TTC549 (cell line): ENCODE data around the gene CCDC89.
"Not testable (repeated sequence)": the region's sequence is repeated elsewhere in the genome, so short reads cannot be mapped to it uniquely, and the experiment has no call there.

Source experiments
- FAIRE-seq: peaks from 2 replicates; lab custom pipeline; 2012; peaks lifted over from hg19 to GRCh38; lab: Jason Lieb, UNC

The CCDC89 gene

DNA sequence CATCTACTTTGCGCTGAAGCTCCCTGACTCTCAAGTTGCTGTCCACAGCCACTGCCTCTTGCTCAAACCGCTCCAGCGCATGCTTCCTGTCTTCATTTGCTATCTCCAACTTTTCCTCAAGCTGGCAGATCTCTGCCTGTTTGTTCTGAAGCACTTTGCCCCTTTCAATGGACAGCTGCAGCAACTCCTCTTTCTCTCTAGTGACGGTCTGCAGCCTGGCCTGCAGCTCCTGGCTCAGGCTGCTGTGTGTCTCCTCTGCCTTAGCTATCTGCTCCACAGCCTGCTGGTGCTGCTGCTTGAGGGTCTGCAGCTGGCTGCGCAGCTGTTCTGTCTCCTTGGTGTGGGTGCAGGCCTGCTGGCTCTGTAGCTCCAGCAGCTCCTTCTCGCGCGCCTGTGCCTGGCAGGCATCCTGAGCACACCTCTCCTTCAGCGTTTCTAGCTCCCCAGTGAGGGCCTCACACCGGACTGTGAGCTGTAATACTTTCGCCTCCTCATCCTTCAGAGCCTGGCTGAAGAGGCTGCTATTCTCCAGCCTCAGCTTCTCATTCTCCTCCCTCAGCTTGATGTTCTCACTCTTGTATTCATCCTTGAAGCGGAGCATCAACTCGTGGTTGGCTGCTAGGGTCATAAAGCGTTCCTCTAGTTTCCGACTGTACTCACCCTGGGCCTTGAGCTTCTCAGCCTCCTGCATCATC is 723 bp downstream of the CCDC89 start:
- FAIRE-seq, result no peak

DNA sequence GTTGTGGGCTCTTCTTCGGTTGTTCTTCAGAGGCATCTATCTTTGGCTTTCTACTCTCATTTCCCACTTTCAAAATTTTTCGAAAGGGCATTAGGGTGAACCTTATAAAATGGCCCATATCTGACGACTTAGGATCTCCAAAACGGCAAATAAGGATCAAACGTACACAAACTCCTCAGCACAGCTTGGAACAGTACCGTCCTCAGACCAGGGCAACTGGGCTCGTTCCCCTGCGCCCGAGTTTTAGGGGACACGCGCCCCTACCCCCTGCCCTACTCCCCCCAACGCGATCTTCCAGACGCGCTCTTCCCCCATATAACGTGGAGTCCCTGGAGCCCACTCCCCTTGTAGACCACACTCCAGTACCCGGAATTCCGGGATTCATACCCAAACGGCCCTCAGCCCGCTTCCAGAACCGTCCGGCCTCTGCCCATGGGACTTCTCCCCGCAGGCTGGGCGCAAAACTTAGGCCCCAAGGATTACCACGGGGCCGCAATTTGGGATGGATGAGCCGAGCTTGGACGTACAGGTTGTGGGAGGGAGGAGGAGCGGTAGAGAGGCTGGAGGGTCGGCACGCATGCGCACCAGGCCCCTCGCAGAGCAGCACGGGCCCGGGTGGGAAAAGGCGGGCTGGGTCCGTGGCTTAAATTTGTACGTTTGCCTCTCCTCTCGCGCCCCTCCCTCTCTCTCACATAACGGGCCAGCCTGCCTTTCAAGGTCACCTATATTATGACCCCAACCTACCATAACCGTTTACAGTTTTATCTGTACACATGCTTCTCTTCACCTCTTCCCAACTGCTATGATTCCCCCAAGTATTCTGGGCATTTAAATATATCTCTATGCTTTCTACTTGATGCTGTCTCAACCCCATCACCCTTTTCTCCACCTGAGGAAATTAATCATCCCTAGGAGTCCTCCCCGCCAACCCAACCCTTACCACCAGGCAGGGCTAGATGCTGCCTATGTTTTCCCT is 3.4 kb downstream of the CCDC89 start:
- no peak for FAIRE-seq

DNA sequence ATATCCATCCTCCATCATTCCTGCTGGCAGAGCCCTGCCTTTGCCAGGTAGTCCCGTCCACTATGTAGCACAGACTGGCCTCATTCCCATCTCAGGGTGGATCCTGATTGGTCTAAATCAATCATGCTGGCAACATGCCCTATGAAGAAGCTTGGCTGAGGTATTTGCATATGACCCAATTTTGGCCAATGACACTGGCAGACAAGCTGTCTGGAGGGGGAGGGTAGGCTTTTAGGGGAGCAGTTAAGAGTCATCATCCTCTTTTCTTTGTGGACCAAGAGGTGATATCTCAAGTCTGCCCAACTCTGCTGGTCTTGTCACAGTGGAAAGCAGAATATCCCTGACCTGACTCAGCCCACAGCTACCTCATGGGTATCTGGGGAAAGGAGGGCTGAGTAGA is 5.1 kb downstream of the CCDC89 start:
- no peak for FAIRE-seq

DNA sequence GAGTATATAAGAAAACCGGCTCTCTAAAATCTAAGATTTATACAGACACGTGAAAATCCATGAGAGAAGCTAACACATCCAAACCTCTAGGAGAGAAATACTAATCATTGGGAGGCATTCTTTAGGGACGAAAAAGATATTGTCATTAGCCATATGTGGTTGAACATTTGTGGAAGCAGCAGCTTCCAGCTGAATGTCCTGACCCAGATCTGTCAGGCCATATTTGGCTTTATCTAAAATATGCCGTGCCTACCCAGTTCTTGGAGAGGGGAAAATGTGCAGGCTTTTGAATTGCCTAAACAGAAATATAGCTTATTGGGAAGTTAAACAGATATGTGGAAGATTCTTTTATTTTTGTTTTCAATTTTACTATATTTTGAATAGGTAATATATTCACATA is 6.4 kb downstream of the CCDC89 start:
- FAIRE-seq, result no peak

DNA sequence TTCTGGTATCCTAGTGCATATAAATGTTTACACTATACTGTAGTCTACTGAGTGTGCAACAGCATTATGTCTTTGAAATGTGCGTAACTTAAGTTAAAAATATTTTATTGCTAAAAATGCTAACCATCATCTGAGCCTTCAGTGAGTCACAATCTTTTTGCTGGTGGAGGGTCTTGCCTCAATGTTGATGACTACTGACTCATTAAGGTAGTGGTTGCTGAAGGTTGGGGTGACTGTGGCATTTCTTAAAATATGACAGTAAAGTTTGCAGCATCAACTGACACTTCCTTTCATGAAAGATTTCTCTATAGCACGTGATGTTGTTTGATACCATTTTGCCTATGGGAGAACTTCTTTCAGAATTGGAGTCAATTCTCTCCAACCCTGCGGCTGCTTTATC is 12.6 kb downstream of the CCDC89 start:
- no peak for FAIRE-seq

DNA sequence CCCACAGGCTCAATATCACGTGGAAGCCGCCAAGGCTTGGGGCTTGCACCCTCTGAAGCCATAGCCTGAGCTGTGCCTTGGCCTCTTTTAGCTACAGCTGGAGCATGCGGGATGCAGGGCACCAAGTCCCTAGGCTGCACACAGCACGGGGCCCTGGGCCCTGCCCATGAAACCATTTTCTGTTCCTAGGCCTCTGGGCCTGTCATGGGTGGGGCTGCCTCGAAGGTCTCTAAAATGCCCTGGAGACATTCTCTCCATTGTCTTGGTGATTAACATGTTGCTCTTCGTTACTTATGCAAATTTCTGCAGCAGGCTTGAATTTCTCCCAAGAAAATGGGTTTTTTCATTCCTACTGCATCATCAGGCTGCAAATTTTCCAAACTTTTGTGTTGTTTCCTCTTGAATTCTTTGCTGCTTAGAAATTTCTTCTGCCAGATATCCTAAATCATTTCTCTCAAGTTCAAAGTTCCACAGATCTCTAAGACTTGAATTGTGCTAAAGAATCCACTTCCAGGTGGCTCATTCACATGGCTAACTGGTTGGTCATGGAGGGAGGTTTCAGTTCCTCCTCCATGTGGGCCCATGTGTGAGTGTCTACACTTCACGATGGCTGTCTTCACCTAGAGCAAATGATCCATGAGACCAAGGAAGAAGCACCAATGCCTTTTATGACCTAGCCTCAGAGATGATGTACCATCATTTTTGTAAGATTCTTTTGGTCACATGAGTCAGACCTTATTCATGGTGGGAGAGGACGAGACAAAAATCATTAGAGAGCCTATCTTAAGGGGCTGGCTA is 13.7 kb downstream of the CCDC89 start:
- no peak for FAIRE-seq

DNA sequence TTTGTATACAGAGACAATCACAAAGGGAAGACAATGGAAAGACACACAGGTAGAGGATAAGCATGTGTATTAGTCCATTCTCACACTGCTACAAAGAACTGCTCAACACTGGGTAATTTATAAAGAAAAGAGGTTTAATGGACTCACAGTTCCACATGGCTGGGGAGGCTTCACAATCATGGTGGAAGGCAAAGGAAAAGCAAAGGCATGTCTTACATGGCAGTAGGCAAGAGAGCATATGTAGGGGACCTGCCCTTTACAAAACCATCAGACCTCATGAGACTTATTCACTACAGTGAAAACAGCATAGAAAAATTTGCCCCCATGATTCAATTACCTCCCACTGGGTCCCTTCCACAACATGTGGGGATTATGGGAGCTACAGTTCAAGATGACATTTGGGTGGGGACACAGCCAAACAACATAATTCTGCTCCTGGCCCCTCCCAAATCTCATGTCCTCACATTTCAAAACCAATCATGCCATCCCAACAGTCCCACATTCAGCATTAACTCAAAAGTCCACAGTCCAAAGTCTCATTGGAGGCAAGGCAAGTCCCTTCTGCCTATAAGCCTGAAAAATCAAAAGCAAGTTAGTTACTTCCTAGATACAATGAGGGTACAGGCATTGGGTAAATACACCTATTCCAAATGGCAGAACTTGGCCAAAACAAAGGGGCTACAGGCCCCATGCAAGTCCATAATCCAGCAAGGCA is 14.9 kb downstream of the CCDC89 start:
- FAIRE-seq, result not testable (repeated sequence)

DNA sequence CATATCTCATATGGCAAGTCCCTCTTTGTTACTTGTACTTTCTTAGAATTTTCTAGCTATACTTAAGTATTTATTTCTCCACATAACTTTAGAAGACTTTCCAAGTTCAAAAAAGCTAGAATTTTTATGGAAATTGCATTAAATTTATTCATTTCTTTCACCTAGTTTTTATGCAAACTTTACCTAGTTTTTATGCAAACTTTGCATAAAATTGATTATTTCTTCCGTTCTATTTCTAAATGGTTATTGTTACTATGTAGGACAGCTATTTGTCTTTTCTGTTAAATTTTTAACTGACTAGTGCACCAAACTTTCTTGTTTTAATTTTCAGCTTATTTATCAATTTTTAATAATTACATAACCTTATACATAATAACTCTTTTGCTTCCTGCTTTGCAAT is 17.8 kb downstream of the CCDC89 start:
- FAIRE-seq, result no peak

DNA sequence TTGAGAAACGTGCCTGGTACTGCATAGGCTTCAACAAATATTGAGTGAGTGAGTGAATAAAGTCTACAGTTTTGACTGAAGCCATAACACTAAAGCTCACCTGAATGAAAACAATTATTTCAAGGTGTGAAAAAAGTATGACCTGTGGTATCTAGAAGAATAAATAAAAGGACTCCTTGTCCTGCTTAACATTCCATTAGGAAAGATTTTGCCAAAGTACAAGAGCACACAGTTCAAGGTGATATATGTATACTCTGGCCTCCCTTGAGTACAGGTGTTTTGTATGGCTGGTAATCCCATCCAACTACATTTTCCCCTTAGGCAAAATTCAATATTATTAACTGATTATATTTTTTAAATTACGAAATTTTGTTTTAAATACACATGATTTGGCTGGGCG is 19.3 kb downstream of the CCDC89 start:
- FAIRE-seq, result no peak

DNA sequence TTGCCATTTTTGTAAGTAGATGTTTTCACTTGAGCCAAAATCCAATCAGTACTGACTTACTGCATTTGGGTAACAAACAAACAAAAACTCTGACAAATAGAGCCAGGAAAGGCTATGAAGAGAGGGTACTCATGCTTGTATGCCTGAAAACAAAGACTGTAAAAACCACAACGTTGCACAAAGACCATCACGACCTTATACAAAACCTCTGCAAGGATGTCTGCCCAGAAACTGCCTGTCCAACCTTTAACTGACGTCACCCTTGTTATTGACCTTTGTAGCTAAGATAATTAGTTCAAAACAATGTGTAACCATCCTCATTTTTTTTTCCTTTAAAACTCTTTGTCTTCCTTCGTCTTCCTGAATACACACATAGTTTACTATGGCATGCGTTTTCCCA is 20.3 kb downstream of the CCDC89 start:
- FAIRE-seq, result no peak

DNA sequence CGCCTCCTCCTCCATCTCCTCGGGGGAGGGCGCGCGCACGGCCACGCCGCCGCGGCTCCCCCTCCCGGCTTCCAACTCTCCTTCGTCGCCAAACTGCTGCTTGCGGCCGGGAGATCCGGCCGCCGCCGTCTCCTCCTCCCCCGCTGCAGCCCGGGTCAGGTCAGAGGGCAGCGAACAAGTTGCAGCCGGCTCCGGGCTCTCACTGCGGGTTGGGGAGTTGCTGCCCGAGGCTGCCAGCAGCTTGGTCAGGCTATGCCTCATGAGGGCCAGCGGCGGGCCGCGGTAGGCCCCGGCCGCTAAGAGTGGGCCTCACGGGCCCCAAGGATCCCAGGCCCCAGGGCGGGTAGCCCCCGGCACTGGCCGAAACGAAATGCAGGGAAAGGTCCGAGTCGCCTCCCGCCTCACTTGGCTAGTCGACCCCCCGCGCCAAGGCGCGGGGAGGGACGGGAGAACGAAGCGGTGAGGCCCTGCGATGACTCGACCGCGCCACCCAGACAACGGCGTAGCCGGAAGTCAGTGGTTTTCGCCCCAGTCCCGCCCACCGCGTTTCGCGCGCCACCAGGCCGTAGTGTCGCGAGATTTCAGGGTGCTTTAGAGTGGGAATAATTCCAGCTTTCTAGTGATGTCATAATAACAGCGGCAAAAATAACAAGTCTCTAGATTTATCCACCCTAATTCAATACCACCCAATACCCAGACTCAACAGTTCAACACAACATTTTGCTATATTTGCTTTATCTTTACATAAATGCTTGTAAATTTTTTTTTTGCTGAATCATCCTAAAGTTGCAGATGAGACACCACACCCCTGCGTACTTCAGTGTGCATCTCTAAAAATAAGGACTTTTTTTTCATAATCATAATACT is 21.1 kb downstream of the CCDC89 start, which contains the start of gene CREBZF:
Gene CREBZF, minus strand, starts transcription at position 515 of the 867 bp plus-strand sequence. Its CDS starts 254 bp downstream, at position 261.
- peak; percentile 56 for FAIRE-seq

DNA sequence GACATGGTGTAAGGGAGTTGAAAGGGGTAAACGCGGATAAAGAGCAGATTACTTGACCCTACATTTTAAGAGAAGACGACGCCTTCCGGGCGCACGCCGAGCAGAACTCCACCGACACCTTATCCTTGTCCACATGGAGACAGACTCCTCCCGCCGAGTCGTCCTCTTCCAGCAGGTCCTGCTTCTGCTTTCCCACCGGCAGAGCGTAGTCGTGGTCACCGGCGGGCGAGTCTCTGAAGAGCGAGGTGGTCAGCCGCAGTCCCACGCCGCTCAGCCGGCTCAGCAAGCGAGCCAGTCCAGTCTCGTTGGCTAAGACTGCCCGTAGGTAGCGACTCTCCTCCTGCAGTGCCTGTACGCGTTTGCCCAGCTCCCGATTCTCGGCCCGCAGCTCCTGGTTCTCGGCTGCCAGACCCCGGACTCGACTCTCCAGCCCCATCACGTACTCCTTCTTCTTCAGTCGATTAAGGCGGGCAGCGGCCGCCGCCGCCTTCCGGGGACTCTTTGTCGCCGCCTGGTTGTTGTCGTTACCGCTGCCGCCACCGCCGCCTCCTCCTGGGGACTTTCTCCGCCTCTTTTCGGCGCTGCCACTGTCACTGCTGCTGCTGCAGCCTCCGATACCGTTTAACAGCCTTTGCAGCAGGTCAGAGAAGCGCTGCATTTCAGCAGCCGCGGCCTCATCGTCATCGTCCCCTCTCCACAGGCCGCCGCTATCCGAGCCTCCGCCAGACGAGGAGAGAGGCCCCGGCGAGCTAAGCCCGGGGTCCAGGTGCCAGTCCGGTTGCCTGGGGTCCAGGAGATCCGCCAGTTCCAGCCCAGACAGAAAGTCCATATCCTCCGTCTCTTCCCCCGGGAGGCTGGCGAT is 22.0 kb downstream of the CCDC89 start:
- FAIRE-seq, result no peak

DNA sequence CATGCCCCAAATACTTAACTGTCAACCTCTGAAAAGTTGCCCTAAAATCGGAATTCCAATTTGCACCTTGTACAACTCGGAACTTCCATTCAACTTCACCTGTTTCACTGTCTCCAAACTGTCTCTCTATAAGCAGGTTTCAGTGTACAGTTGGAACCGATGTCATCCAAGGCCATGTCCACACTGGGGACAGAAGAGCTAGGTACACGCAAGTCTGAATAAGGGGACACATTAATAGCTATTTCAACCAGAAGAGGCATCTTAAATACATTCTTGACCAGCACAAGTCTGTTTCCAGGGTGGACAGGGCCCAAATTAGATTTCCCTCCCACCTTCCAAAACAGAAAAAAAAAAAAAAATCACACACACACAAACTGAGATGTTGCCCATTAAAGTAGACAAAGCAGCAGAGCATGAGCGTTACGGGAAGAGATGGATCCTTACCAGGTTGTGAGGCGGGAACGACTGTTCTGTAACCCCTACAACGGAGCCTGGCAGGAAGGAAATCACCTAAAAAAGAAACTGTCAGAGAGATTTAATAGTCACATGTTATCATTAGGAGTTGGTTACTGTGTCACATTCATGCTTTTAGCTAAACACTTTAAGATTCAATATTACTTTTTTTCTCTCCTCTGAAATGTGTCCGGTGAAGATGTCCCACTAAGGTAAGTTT is 22.8 kb downstream of the CCDC89 start:
- no peak for FAIRE-seq

DNA sequence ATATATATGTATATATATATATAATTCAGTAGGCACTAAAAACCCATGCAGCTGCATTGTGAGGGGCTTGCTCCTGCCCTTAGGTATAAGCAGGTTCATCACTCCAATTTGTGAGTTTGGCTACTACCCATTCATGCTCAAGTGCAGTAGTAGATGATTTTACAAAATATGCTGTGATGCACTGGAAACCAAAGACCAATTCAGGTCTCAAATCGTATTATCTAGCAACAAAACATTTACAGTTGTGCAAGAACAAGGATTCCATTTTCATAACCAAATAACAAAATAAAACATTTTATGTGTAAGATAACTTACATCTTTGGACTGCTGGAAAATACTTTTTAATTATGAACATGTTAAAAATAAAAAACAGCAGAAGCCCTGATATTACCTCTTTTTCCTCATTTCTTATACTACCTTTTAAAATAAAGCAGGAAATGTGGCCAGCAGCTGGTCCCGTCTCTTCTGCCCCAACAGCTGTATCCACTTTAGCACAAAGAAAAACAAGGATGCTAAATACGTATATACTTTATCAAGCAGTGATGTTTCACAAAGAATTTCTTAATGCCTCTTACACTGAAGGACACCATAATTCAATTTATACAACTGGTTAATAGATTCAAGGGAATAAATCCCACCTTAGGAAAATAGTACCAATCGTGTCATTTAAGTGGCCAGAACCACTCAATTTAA is 23.9 kb downstream of the CCDC89 start:
- FAIRE-seq, result no peak

DNA sequence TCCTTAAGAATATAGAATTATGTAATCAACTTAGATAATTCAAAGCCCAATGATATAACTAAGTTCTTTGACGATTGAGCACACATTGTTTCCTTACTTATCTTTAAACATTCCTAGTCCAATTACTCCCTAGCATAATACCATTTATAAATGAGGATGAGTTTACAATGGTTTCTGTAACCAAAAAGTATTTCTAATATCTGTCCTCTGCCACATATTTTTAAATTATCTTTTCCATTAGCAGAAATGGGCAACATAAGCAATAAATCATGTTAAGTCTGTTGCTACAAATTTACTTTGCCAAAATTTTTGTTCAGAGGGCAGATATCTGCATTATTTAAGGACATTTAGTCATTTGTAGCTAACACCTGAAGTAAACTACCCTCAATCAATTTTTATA is 27.8 kb downstream of the CCDC89 start:
- no peak for FAIRE-seq

DNA sequence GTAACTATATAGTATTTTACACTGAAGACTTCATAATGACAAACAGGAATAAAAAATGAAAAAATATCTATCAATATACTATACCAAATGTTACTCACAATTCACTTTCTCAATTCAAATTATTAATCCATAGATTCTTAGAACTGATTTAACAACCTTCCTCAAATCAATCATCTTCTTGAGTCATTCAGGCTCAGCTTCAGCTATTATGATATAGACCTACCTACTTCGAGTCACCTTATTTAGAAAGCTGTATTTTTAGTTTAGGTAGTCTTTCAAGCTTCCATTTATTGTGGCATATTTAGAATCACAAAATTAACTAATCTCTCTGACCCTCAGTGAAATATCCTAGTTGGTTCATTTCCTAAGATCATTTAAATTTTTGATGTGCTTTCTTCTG is 29.2 kb downstream of the CCDC89 start:
- no peak for FAIRE-seq

DNA sequence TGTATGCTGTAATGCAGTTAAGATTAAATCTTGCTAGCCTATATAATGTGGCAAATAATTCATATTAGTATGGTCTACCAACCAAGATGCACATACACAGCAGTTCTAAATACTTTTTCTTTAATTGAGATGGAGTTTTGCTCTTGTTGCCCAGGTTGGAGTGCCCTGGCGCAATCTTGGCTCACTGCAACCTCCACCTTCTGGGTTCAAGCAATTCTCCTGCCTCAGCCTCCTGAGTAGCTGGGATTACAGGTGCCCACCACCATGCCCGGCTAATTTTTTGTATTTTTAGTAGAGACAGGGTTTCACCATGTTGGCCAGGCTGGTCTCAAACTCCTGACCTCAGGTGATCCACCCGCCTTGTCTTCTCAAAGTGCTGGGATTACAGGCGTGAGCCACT is 31.7 kb downstream of the CCDC89 start:
- not testable (repeated sequence) for FAIRE-seq

DNA sequence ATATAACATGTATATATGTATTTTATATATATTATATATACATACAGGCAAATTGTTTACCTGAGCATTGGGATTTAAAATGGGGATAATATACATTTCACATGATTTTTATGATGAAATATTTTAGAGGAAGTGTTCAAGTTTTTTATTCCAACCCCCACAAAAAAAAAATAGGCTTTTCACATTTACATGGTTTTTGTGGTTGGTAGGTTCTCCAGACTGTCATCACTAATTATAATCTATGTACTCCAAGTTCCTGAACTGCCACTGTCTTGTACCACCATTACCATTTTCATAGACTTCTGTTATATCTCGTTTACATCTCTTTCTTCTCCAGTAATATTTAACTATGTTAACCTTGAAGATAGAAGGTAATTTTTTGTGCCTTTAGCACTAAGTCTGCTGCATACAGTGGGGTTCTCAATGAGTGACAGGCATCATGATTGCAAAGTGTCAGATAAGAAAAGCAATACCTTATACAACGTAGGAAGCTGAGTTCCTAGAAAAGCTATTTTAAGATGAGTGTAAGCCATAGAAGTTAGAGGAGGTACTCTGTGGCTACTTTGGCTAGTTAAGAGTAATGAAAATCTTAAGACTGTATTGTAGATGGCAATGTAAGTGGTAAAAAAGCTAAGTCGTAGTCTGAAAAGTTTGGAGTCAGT is 33.1 kb downstream of the CCDC89 start:
- no peak for FAIRE-seq
